Measurements from ENCODE around the gene CDK16. TPM values are rescaled to one million over a fixed set of nuclear protein-coding genes. Genes with fewer than 3 reads are reported as not detected.

CDK16 gene
- total and polyA plus RNA-seq, 9 of the 15 experiments (the other 6 are each of a cell fraction or from before 2014, with no cell fraction given), result 3.9 to 104 (median 57.5) TPM

- TF ChIP-seq, protein P1, sequence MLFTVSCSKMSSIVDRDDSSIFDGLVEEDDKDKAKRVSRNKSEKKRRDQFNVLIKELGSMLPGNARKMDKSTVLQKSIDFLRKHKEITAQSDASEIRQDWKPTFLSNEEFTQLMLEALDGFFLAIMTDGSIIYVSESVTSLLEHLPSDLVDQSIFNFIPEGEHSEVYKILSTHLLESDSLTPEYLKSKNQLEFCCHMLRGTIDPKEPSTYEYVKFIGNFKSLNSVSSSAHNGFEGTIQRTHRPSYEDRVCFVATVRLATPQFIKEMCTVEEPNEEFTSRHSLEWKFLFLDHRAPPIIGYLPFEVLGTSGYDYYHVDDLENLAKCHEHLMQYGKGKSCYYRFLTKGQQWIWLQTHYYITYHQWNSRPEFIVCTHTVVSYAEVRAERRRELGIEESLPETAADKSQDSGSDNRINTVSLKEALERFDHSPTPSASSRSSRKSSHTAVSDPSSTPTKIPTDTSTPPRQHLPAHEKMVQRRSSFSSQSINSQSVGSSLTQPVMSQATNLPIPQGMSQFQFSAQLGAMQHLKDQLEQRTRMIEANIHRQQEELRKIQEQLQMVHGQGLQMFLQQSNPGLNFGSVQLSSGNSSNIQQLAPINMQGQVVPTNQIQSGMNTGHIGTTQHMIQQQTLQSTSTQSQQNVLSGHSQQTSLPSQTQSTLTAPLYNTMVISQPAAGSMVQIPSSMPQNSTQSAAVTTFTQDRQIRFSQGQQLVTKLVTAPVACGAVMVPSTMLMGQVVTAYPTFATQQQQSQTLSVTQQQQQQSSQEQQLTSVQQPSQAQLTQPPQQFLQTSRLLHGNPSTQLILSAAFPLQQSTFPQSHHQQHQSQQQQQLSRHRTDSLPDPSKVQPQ (CRISPR knock-in tag; IDR thresholded peaks at IDR 0.05; ENCODE audit: borderline replicate concordance), result no peak
- TF ChIP-seq, protein P2, sequence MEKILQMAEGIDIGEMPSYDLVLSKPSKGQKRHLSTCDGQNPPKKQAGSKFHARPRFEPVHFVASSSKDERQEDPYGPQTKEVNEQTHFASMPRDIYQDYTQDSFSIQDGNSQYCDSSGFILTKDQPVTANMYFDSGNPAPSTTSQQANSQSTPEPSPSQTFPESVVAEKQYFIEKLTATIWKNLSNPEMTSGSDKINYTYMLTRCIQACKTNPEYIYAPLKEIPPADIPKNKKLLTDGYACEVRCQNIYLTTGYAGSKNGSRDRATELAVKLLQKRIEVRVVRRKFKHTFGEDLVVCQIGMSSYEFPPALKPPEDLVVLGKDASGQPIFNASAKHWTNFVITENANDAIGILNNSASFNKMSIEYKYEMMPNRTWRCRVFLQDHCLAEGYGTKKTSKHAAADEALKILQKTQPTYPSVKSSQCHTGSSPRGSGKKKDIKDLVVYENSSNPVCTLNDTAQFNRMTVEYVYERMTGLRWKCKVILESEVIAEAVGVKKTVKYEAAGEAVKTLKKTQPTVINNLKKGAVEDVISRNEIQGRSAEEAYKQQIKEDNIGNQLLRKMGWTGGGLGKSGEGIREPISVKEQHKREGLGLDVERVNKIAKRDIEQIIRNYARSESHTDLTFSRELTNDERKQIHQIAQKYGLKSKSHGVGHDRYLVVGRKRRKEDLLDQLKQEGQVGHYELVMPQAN (IDR thresholded peaks at IDR 0.05; ENCODE audit: borderline replicate concordance), result peak; percentile 41; the same call in 1 of the 2 replicates
- TF ChIP-seq ZNF311 (CRISPR knock-in tag; IDR thresholded peaks at IDR 0.05) (no peak), ZBTB11 (CRISPR knock-in tag; IDR thresholded peaks at IDR 0.05) (no peak), FOXJ2 (tag; IDR thresholded peaks at IDR 0.05) (no peak), SREBF1 (IDR thresholded peaks at IDR 0.05; ENCODE audit: borderline replicate concordance, low read depth, low read length) (no peak), SFPQ (IDR thresholded peaks at IDR 0.05; ENCODE audit: low read depth, low read length) (no peak), YBX1 (IDR thresholded peaks at IDR 0.05) (no peak), CSDE1 (IDR thresholded peaks at IDR 0.05) (no peak), RFX7 (CRISPR knock-in tag; IDR thresholded peaks at IDR 0.05) (no peak), ZNF444 (CRISPR knock-in tag; IDR thresholded peaks at IDR 0.05) (no peak), NFATC3 (IDR thresholded peaks at IDR 0.05) (no peak)
- TF ChIP-seq, protein P3, sequence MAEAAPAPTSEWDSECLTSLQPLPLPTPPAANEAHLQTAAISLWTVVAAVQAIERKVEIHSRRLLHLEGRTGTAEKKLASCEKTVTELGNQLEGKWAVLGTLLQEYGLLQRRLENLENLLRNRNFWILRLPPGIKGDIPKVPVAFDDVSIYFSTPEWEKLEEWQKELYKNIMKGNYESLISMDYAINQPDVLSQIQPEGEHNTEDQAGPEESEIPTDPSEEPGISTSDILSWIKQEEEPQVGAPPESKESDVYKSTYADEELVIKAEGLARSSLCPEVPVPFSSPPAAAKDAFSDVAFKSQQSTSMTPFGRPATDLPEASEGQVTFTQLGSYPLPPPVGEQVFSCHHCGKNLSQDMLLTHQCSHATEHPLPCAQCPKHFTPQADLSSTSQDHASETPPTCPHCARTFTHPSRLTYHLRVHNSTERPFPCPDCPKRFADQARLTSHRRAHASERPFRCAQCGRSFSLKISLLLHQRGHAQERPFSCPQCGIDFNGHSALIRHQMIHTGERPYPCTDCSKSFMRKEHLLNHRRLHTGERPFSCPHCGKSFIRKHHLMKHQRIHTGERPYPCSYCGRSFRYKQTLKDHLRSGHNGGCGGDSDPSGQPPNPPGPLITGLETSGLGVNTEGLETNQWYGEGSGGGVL (CRISPR knock-in tag; IDR thresholded peaks at IDR 0.05), result no peak
- TF ChIP-seq, protein P4, sequence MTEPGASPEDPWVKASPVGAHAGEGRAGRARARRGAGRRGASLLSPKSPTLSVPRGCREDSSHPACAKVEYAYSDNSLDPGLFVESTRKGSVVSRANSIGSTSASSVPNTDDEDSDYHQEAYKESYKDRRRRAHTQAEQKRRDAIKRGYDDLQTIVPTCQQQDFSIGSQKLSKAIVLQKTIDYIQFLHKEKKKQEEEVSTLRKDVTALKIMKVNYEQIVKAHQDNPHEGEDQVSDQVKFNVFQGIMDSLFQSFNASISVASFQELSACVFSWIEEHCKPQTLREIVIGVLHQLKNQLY (CRISPR knock-in tag; conservative IDR thresholded peaks at IDR 0.05), result no peak
These were observed 14.4 kb downstream of the CDK16 start, which contains the start of gene USP11 (continued) for GRCh38 chrX:47232803-47233332.
